Effector memory CD4-positive, alpha-beta T cell (primary cell): Measurements from ENCODE around the gene ATAD3B.
A peak's percentile ranks its signal among the peaks of the same experiment; 100 is the strongest.
"Not testable (repeated sequence)": the region's sequence is repeated elsewhere in the genome, so short reads cannot be mapped to it uniquely, and the experiment has no call there.

ENCODE experiments used
- DNase-seq, 3 donors: peaks; one replicate each; pipeline ENCODE4 v3.0.0-alpha.2; 2020
- H3K27ac ChIP-seq: 2 replicates; pipeline ENCODE4 v1.7.0; 2013; ENCODE audit warnings: mild to moderate bottlenecking, low read length, moderate library complexity; ENCODE audit not compliant: insufficient read depth, poor library complexity, severe bottlenecking
- H3K27me3 ChIP-seq: replicated peaks from 2 replicates; pipeline ENCODE4 v1.7.0; 2013; ENCODE audit warnings: mild to moderate bottlenecking, low read length; ENCODE audit not compliant: insufficient read depth, control insufficient read depth, poor library complexity, severe bottlenecking
- H3K36me3 ChIP-seq: 2 replicates; pipeline ENCODE4 v1.7.0; 2013; ENCODE audit warnings: mild to moderate bottlenecking, low read length, moderate library complexity; ENCODE audit not compliant: control insufficient read depth, insufficient read depth
- H3K4me1 ChIP-seq: 2 replicates; pipeline ENCODE4 v1.7.0; 2013; ENCODE audit warnings: low read length, mild to moderate bottlenecking; ENCODE audit not compliant: control insufficient read depth, insufficient read depth, poor library complexity, severe bottlenecking
- H3K4me3 ChIP-seq: 2 replicates; pipeline ENCODE4 v1.7.0; 2013; ENCODE audit warnings: low read length, low read depth, mild to moderate bottlenecking; ENCODE audit not compliant: insufficient read depth, poor library complexity, severe bottlenecking
- H3K9me3 ChIP-seq: 2 replicates; pipeline ENCODE4 v1.7.0; 2013; ENCODE audit warnings: mild to moderate bottlenecking, low read length, moderate library complexity; ENCODE audit not compliant: control insufficient read depth

Gene ATAD3B

DNA sequence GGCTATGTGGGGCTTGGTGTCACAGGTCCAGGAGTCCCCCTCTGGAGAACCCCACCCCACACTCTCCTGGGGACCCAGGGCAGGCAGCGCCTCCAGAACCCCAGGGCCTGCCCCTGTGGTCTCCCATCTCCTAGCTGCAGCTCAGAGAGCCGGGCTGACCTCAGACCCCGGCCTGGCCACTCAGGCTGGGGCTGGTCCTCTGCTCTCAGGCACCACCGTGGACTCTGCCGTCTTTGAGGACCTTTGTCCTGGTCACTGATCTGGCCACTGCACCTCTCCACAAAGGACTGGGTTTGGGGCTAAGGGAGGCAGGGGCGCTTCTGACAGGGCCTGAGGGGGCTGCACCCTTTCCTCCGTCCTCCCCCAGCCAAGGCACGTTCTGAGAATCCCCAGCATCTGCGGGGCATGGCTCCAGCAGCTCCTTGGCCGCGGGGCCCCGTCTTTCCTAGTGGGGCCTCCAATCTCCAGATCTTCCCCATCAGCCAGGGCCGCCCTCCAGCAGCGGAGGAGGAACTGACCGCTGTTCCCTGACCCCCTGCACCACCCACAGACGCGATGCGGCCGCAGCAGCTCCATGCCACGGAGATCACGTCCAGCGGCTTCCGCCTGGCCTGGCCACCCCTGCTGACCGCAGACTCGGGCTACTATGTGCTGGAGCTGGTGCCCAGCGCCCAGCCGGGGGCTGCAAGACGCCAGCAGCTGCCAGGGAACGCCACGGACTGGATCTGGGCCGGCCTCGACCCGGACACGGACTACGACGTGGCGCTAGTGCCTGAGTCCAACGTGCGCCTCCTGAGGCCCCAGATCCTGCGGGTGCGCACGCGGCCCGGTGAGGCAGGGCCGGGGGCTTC lies 32.8 kb upstream of the ATAD3B start:
- no peaks in the 10 kb centered on the region for H3K9me3 ChIP-seq
- H3K27me3 ChIP-seq: peaks cover 50% of the 10 kb centered on the region
- H3K4me3 ChIP-seq: no peak overlapping the region
- H3K27ac ChIP-seq: no peak overlapping the region
- no peaks in the 10 kb centered on the region for H3K36me3 ChIP-seq
- peaks cover 13% of the 10 kb centered on the region for H3K4me1 ChIP-seq
- no peak for DNase-seq

DNA sequence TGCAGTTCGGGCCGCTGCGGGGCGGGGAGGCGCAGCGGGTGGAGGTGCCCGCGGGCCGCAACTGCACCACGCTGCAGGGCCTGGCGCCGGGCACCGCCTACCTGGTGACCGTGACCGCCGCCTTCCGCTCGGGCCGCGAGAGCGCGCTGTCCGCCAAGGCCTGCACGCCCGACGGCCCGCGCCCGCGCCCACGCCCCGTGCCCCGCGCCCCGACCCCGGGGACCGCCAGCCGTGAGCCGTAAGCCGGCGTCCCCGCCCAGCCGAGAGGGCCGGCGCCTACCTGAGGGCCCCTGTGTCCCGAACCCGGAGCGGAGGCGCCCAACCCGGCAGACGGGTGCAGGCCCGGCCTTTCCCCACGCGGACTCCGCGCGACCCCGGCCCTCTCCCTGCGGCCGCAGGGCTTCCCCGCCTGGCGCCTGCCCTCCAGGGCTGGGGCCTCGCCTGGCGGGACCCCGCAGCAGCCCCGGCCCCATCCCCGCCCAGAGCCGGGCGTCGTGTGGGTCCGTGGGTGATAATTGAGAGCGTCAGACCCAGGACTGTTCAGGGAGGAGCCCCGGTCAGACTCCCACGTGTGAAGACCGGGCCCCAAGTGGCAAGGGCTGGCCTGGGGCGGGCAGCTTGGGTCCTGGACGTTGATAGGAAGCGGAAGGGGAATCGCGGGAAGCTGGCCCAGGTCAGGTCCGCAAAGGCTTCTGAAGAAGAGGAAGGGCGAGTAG lies 31.9 kb upstream of the ATAD3B start:
- Histone ChIP-seq H3K4me1 (peaks cover 13% of the 10 kb centered on the region), H3K27ac (no peak overlapping the region), H3K36me3 (no peaks in the 10 kb centered on the region), H3K9me3 (no peaks in the 10 kb centered on the region), H3K27me3 (peaks cover 46% of the 10 kb centered on the region), H3K4me3 (no peak overlapping the region)
- no peak for DNase-seq

DNA sequence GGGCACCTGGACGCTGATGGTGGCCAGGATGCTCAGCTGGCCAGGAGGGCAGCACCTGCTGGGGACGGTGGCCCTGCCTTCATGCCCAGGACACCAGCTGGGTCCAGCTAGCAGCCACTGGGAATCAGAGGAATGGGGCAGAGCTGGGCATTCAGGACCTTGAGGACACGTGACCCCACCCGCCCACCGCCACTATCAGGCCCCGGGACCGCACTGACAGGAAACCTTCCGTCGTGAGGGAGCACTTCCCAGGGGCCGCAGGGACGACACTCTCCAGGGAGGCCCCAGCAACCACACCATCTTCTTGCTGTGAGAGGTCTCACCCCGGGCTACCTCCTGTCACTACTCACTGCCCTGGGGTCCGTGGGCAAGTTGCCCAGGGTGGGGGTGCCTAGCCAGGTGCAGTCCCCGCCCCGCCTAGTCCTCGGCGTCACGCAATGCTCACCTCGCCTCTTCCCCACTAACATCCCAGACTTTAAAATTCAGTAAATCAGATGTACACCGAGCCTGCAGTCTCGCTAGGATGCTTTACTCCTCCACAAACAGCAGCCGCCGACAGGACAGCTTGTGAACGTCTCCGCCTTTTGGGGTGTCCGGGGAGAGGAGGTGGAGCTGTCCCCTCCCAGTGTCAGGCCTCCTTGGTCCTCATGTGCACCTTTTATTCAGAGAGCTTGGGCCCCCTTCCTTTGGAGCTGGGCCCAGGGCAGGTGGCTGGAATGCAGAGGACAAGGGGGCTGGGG lies 31.1 kb upstream of the ATAD3B start:
- H3K4me1 ChIP-seq: peaks cover 13% of the 10 kb centered on the region
- H3K36me3 ChIP-seq: no peaks in the 10 kb centered on the region
- no peak overlapping the region for H3K27ac ChIP-seq
- DNase-seq: no peak
- H3K9me3 ChIP-seq: no peaks in the 10 kb centered on the region
- H3K4me3 ChIP-seq: no peak overlapping the region
- H3K27me3 ChIP-seq: peaks cover 39% of the 10 kb centered on the region

DNA sequence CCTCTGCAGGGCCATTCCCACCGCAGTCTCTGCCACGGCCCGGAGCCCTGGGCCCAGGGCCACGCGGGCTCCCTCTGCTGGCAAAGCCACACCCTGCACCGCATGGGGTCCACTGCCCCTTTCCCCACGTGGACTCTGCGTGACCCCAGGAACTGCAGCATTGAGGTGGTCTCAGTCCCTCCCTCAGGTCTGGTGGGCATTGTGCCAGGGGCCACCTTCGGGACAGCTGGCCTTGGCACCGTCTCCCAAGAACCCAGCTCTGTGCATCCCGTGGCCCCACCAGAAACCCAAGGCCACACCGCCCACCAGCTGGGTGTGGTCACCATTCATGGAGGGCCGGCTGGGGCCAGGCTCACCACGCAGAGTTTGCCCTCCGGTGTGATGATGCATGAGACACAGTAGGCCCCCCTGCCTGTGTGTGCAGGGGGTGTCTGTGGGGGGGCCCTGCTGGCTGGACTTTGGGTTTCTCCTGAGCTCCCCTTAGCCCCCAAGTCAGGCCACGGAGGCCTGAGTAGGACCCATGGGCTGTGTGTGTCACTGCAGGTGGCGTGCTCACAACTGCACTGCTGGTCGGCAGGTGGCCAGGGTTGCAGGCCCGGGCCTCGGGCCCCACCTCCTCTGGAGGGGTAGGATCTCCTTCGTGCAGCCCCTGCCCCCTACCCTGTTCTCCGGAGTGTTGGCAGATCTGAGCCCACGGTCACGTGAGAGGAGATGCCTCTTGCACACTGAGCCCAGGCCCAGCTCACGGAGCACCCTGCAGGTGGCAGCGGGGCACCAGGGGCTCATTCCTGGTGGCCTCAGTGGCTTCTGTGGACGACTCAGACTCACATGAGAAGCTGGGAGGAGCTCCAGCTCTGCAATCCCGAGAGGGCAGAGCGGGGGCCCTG lies 30.3 kb upstream of the ATAD3B start:
- no peak overlapping the region for H3K27ac ChIP-seq
- H3K4me3 ChIP-seq: no peak overlapping the region
- H3K36me3 ChIP-seq: no peaks in the 10 kb centered on the region
- peaks cover 8% of the 10 kb centered on the region for H3K4me1 ChIP-seq
- H3K27me3 ChIP-seq: peaks cover 34% of the 10 kb centered on the region
- no peaks in the 10 kb centered on the region for H3K9me3 ChIP-seq
- DNase-seq: peak; percentile 13 to 28 (median 14)

DNA sequence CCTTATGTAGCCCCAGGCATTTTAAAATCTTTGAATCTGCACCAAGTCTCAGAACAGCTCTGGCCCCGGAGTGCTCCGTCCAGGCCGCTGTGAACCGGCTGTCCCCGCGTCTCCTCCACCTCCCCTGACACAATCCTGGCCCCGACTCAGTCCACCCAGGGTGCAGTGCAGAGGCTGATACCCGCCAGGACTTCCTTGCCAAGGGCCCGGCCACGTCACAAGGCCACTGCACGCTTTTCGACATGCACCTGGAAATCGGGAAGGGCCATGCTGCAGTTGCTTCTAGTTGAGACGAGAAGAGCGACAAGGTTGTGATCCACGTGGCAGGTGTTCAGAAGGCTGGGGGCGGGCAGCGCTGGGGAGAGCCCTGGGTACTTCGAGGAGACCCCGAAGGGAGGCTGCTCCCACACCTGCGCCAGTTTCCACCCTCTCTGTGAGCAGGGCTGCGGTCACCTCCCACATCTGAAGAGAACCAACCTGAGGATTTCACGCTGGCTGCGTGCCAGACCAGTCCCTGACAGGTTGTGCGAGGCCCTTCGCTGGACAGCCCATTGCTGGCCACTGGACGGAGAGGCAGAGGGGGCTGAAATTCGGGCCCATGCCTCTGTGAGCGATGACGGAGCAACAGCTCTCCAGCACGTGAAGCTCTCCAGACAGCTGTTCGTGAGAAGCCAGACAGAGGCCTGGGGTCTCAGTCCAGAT lies 29.3 kb upstream of the ATAD3B start:
- Histone ChIP-seq H3K4me3 (no peak overlapping the region), H3K27ac (no peak overlapping the region), H3K4me1 (peaks cover 4% of the 10 kb centered on the region), H3K27me3 (peaks cover 25% of the 10 kb centered on the region), H3K9me3 (no peaks in the 10 kb centered on the region), H3K36me3 (no peaks in the 10 kb centered on the region)
- DNase-seq: no peak

DNA sequence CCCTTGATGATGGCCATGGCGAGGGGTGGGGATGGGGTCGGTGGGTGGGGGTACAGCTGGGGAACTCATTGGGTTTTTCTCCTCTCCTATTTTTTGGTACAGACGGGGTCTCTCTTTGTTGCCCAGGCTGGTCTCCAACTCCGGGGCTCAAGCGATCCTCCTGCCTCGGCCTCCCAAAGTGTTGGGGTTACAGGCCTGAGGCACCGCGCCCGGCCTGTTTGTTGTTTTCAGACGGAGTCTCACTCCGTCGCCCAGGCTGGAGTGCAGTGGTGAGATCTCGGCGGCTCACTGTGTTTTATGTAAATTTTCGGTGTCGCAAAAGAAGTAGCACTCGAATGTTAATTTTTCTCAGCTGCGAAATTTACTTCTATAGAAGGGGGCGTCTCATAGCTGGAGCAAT lies 24.9 kb upstream of the ATAD3B start:
- not testable (repeated sequence) for DNase-seq, H3K4me3 ChIP-seq, H3K27ac ChIP-seq, H3K4me1 ChIP-seq, H3K36me3 ChIP-seq, H3K9me3 ChIP-seq, H3K27me3 ChIP-seq

DNA sequence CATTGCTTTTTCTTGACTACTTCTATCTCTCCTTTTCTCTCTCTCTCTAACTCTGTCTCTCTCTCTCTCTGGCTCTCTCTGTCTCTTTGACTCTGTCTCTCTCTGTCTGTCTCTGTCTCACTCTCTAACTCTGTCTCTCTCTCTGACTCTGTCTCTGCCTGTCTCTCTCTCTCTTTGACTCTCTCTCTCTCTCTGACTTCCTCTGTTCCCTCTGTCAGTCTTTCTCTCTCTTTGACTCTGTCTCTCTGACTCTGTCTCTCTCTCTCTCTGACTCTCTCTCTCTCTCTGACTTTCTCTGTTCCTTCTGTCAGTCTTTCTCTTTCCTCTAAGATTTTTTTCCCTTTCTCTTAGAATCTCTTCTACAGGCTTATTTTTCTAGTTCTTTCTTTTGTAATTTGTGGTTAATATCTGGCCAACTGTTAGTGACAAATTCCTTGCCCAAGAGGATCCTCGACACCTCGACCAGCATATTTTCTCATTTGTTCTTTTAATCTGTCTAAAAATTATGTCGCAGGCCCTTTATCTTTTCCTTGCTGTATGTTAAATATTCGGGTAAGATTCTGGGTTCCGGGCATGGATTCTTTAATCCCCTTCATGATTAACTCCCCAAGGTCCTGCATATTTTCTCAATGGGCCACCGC lies 22.3 kb upstream of the ATAD3B start, which contains the start of gene ATAD3C:
Gene ATAD3C, plus strand, starts transcription at position 591 of the 641 bp plus-strand sequence. CDS start 995 bp downstream, outside the sequence.
- Histone ChIP-seq H3K36me3 (no peaks in the 10 kb centered on the region), H3K27ac (no peak within 1 kb of the TSS), H3K27me3 (no peaks in the 10 kb centered on the region), H3K4me1 (no peaks in the 10 kb centered on the region), H3K4me3 (no peak within 1 kb of the TSS), H3K9me3 (no peaks in the 10 kb centered on the region)
- DNase-seq: no peak

DNA sequence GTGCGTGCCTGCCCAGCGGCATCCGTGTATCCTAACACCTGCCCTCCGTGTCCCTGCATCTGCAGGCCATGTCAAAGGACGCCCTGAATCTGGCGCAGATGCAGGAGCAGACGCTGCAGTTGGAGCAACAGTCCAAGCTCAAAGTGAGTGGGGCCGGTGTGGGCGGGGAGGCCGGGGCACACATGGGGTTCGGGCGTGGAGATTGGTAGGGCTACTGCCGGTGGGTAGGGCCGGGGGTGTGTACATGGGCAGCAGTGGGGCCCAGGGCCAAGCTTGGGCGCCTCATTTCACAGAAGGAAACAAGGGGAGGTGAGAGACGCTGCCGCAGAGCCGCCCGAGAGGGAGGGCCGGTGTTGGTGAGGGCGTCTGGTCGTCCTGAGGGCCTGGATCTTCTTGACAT lies 20.9 kb upstream of the ATAD3B start:
- not testable (repeated sequence) for H3K9me3 ChIP-seq, H3K4me1 ChIP-seq, DNase-seq, H3K4me3 ChIP-seq, H3K27me3 ChIP-seq, H3K27ac ChIP-seq, H3K36me3 ChIP-seq
